ENCODE data around the gene TAAR9.

GRCh38 chr6:132512638-132513632, 25.1 kb upstream of the TAAR9 start, which contains the start of gene STX7:
- TF ChIP-seq CTCF (IDR thresholded peaks at IDR 0.05) (no peak), POLR2A (IDR thresholded peaks at IDR 0.05) (peak; percentile 46 to 75)

Measured in sigmoid colon (tissue), 3 donors.